Dermis microvascular lymphatic vessel endothelial cell (primary cell): Measurements from ENCODE around the gene PHF23. TPM values are rescaled to one million over a fixed set of nuclear protein-coding genes. Genes with fewer than 3 reads are reported as not detected.

Experiments
- DNase-seq, 2 donors: peaks; one replicate each; pipeline versions ENCODE4 v3.0.0 to v3.0.0-alpha.2; 2010; ENCODE audit warnings: low read depth in 2 of 2
- total RNA-seq: library from RNA; depleted of rRNA; stranded (reverse); fragments of >200 nt; gene quantifications from 2 replicates; pipeline ENCODE4 v1.2.1, GENCODE V29; 2014

The PHF23 gene
- total RNA-seq: 29.7 and 45.6 TPM in 2 replicates

DNA sequence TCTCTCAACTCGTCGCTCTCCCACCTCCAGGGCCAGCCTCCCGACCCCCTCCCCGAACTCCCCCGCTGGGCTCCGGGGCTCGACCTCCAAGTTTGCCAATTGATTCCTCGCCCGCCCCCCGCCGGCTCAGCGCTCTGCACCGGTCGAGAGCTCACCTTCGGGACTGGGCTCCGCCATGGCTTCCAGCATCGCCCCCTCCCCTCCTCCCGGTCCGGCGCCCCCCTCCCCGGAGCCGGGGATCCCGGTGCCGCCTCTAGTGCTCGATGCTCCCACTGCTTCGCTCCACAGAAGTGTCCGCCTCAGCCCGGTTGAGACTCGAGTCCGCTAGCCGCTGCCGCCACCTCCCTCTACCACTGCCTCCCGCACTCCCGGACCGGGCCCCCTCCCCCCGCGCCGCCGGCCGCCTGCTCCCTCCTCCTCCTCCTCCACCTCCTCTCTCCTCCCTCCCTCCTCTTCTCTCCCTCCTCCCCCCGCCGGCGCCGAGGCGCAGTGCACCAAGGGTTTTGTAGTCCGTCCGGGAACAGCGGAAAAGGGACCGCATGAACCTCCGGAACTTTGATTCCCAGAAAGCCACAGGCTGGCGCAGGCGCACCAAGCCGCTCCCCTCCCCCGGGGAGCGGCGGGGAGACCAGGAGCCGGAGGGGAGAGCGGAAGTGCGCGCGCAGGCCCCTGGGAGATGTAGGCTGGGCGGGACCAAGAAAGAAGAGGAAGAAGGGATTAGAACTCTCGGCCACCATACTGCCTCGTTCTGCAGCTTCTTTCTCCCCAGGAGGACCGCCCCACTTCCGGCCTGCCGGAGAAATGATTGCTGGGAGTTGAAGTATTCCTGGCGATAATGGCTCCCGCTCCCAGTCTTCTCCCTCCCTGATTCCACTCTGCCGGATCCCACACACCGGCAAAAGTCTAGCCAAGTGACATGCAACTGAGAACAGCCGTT lies at the start of gene PHF23:
Gene PHF23 (minus strand): TSS at position 367 of the 937 bp plus-strand sequence. CDS start 178 bp downstream, at position 189.
- DNase-seq: peak; percentile 99

DNA sequence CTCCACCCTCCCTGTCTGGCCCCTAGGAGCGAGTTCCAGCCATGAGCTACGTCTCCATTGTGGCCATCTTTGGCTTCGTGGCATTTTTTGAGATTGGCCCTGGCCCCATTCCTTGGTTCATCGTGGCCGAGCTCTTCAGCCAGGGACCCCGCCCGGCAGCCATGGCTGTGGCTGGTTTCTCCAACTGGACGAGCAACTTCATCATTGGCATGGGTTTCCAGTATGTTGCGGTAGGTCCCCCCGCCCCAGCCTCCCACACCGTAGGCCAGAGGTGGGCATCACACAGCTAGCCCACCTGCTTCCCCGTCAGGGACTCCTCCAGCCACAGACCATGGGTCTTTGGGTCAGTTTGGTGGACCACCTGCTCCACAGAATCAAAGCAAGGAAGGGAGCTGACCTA lies 46.4 kb upstream of the PHF23 start:
- DNase-seq: no peak

DNA sequence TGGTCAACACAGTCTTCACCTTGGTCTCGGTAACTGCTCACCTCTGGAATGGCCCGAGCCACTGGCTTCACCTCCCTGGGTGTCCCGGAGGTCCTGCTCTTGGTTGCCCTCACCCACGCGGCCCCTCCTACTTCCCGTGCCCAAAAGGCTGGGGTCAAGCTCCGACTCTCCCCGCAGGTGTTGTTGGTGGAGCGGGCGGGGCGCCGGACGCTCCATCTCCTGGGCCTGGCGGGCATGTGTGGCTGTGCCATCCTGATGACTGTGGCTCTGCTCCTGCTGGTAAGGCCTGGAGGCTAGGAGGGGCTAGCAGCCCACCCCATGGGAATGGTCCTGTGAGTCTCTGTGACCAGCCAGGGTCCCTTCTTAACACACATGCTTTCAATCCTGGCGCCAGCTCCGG lies 45.7 kb upstream of the PHF23 start:
- no peak for DNase-seq

DNA sequence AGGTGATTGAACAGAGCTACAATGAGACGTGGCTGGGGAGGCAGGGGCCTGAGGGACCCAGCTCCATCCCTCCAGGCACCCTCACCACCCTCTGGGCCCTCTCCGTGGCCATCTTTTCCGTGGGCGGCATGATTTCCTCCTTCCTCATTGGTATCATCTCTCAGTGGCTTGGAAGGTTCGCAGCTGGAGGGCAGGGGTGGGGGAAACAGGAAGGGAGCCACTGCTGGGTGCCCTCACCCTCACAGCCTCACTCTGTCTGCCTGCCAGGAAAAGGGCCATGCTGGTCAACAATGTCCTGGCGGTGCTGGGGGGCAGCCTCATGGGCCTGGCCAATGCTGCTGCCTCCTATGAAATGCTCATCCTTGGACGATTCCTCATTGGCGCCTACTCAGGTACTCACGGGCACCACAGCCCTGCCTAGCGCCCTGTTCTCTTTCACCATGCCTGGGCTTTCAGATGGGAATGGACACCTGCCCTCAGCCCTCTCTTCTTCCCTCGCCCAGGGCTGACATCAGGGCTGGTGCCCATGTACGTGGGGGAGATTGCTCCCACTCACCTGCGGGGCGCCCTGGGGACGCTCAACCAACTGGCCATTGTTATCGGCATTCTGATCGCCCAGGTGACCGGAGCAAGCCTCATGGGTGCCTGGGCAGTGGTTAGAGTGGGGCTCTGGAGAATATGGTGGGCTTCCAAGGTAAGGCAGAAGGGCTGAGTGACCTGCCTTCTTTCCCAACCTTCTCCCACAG lies 44.4 kb upstream of the PHF23 start:
- DNase-seq: no peak

DNA sequence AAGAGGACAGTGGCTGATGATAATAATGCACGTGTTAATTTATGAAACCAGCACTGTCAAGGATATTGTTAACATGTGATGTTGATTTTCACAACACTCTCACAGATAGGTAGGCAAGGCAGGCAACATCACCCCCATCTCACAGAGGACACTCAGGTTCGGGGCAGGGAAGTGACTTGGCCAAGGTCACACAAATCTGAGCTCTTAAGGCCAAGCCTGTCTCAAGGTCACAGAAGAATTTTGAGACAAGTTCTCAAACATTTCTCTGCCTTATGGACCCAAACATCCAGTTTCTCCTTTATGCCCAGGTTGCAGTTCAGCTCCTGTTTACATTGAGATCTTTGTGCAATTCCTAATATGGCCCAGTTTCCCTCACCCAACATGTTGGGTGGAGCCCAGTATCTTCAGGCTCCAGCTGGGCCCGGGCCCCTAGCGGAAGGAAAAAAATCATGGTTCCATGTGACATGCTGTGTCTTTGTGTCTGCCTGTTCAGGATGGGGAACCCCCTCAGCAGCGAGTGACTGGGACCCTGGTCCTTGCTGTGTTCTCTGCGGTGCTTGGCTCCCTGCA lies 43.6 kb upstream of the PHF23 start:
- no peak for DNase-seq

DNA sequence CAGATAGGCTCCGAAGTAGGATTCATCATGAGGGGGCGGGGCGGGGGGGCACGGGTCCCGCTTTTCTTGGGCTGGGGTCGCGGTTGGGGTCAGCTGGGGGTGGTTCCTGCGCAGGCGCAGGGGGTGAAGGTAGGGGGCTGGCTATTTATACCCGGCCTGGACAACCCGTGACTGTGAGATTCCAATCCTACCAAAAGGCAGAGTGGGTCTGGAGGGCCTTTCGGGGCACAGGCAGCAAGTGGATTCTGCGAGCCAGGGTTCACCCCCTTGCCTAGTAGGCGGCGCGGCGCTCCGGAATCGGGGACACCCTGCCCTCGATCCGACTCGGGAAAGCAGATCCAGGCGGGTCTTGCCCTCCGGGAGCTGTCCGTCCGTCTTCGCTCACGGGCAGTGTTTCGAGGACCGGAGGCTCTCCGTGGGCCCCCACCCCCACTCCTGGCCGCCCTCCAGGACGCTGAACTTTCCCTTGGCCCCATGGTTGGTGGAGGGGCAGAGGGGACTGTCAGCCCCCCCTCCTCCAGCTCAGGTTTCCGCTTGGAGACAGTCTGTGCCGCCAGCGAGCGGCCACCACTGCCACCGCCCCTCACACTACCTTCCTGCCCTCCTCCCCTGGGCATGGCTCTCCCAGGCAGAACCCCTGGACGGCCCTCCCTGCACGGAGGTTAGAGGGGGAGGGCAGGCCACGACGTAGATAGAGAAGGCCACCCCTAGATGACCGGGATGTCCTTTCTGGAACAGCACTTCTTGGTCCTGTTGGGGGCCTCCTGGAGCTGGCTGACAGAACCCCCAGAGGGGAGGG lies 42.9 kb upstream of the PHF23 start:
- DNase-seq: no peak

DNA sequence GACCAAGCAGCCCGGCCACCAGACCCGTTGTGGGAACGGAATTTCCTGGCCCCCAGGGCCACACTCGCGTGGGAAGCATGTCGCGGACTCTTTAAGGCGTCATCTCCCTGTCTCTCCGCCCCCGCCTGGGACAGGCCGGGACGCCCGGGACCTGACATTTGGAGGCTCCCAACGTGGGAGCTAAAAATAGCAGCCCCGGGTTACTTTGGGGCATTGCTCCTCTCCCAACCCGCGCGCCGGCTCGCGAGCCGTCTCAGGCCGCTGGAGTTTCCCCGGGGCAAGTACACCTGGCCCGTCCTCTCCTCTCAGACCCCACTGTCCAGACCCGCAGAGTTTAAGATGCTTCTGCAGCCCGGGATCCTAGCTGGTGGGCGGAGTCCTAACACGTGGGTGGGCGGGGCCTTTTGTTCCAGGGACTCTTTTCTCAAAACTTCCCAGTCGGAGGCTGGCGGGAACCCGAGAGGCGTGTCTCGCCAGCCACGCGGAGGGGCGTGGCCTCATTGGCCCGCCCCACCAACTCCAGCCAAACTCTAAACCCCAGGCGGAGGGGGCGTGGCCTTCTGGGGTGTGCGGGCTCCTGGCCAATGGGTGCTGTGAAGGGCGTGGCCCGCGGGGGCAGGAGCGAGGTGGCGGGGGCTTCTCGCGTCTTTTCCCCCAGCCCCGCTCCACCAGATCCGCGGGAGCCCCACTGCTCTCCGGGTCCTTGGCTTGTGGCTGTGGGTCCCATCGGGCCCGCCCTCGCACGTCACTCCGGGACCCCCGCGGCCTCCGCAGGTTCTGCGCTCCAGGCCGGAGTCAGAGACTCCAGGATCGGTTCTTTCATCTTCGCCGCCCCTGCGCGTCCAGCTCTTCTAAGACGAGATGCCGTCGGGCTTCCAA lies 42.1 kb upstream of the PHF23 start, which contains the start of gene SLC2A4:
Gene SLC2A4 (plus strand): TSS at position 645 of the 879 bp plus-strand sequence. CDS start 217 bp downstream, at position 862.
- DNase-seq: peak; percentile 87 to 95

DNA sequence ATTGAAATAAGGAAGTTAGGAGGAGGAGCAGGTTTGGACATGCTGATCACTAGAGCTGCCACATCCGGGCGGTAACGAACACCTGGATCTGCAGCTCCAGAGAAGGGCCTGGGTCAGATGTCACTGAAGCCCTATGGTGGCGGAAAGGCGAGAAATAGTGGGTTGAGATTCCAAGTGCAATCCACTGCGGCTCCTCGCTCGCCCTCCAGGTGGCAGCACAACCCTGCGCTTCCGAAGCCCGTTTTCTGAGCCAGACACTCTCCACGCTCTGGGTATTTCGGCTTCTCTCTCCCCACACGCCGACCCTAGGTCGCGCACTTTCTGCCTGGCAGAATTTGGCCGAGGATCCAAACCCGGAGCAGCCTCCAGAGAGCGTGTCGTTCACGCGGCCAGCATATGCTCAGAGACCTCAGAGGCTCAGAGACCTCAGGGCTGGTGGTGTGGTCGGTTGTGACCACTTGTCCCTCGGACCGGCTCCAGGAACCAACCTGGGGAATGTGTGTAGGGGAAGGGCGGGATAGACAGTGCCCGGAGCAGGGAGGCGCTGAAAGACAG lies 41.3 kb upstream of the PHF23 start:
- peak; percentile 52 to 76 for DNase-seq

DNA sequence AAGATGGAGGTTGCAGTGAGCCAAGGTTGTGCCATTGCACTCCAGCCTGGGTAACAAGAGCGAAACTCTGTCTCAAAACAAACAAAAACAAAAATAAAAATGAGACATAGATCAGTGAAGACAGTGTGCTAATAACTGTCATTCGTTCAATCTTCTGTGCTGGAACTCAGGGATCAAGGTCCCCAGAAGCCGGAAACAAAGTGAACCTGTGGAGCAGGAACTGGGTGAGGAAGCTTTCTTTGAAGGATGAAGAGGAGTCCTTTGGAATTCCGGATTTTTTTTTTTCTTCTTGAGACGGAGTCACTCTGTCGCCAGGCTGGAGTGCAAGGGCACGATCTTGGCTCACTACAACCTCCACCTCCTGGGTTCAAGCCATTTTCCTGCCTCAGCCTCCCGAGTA lies 40.2 kb upstream of the PHF23 start:
- DNase-seq: no peak

DNA sequence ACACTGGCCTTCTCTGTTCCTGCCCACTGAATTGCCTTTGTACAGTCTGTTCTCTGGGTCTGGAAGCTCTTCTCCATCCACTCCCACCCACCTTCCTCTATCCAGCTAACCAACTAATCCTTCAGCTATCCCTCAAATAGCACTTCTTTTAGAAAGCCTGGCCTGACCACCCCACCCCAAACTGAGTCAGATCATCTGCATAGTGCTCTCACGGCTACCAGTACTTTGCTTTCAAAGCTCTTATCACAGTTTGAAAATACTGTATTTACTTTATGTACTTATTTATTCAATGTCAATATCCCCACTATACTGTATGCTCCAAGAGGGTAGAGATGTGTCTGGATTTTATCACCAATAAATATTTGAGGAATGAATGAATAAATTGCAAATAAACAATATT lies 27.5 kb upstream of the PHF23 start:
- DNase-seq: no peak

DNA sequence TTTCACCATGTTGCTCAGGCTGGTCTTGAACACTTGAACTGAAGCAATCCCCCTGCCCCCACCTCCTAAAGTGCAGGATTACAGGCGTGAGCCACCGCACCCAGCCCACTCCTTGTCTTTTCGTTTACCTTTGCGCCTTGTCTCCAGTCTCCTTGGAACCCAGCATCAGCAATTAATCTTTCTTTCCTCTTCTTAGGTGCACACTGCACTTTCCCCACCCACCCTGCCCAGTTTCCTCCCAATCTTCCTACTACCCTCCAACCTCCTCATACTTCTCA lies 24.5 kb upstream of the PHF23 start:
- DNase-seq: no peak

DNA sequence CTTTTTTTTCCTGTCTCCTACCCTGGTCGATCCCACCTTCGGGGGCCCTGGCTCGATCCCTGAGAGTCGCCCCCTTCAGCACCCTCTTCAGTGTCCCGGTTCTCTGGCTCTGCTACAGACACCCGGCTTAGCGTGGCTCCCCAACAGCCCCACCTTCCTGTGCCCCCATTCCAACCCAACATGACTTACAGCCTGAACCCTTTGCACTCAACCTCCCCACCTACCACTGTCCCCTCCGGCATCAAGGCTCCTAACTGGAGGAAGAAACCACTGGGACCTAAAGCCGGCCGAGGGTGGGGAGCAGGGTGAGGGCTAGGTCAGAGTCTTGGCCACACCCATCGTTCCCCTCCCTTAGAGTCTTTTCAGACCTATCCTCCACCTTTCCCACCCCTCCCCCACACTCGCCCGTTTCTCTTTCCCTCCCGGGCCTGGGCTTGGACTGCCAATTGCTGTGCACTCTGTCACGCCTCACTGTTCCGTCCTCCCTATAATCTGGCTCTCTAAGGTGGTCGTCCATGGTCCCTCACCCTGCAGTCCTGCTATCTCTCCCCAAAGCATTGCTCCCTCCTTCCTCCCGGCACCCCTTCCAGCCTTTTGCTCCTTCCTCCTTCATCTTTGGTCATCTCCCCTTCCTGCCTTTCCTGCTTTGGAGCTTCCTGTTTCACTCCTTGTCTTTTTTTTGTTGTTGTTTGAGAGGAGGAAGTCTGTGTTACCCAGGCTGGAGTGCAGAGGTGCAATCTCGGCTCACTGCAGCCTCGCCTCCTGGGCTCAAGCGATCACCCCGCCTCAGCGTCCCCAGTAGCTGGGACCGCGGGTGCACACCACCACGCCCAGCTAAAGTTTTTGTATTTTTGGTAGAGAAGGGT lies 23.9 kb upstream of the PHF23 start:
- DNase-seq: no peak

DNA sequence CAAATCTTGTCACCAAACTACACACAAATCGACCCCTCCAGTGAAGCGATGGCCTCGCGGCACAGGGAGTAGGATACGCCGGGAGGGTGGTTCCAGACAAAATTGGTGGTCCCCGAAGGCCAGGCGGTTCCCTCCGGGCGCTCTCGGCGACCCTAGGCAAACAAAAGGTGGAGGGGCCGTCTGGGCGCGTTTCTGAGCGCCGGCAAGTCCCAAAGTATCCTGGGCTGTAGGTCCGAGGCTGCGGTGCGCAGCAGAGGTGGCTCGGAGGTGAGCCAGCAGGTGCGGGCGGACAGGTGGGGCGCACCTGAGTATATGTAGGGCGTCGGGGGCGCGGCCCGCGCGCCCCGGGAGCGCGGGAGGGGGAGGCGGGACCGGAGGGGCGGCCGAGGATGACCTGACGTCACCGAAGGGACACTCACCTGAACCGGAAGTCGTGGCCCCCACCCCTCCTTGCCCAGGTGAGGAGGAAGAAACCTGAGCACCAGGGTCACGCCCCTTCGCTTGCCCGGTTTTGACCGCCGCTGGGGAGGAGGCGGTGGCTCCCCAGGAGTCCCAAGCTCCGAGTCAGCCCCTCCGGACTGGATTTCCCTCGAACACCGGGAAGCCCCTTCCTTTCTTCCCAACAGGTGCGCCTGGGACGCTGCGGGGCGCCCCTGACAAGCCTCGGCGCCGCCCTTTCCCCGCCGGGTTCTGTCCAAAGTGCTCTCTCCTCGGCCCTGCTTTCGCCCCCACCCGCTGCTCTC lies 23.1 kb upstream of the PHF23 start, which contains the start of gene CLDN7:
Gene CLDN7 (minus strand): TSS at position 287 of the 743 bp plus-strand sequence. CDS start 435 bp downstream, outside the sequence.
- DNase-seq: no peak

DNA sequence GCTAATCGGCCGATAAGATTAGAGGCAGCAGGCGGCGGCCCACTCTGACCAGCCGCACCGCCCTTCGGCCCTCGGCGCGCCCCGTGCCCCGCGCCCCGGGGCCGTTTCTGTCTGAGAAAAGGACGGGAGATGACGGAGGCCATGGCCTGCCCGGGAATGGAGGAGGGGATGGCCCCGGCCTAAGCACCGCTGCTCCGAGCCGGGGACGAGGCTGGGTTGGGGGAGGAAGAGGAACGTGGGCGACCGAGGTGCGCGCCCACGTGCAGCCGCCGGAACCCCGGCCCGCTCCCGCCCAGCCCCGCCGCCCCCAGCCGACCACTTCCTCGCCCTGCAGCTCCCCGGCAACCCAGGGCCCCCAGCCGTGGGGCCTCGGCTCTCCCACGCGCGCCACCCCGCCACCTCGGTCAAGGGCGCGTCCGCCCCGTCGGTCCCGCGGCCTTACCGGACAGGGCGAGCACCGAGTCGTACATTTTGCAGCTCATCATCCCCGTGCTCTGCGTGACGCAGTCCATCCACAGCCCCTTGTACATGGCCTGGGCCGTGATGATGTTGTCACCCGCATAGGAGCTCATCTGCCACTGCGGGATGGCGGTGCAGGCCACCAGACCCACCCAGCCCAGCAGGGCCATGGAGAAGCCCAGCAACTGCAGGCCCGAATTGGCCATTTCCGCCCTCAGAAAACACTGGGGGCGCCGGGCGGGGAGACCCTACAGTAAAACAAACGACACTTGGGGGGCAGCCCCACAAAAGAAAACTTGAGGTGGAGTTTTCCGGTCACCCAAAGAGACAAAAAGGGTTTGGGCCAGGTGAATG lies 22.3 kb upstream of the PHF23 start:
- no peak for DNase-seq

DNA sequence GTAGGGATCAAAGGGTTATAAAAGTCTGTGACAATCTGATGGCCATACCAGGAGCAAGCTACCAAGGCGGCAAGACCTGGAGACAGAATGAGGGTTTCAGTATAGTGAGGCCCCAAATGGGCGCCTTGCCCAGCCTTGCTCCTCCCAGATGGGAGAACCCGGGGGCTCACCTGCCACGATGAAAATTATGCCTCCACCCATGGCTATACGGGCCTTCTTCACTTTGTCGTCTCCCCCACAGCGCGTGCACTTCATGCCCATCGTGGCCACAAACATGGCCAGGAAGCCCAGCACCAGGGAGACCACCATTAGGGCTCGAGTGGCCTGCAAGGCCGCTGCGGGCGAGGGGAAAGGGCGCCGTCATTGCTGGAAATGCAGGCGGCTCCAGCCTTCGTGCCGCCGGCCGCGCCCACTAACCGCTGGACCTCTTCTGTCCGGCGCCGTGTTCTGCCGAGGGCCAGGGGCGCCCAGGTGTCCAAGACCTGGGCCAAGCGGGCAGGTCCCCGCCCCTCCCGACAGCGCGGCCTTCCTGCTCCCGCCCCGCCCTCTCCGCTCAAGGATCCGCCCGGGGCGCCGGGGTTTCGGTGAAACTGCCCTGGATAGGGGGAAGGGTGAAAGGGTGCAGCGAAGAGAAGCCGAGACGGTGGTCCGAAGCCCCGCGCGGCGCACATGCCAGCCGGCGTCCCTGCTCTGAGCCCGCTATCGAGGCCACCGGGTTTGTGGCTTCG lies 21.6 kb upstream of the PHF23 start:
- DNase-seq: peak in 1 of 2 donors; percentile 24

DNA sequence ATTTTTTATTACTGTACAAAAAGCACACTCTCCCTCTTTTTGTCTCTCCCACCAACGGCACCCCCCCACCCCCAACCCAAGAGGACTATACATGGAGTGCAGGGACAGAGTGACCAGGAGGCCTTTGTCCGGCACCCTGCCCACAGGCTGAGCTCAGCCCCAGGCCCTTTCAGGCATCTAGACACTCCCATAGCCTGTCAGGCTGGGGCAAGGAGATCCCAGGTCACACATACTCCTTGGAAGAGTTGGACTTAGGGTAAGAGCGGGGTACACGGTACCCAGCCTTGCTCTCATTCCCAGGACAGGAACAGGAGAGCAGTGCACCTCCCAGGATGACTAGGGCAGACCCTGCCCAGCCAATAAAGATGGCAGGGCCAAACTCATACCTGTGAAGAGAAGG lies 20.9 kb upstream of the PHF23 start:
- no peak for DNase-seq

DNA sequence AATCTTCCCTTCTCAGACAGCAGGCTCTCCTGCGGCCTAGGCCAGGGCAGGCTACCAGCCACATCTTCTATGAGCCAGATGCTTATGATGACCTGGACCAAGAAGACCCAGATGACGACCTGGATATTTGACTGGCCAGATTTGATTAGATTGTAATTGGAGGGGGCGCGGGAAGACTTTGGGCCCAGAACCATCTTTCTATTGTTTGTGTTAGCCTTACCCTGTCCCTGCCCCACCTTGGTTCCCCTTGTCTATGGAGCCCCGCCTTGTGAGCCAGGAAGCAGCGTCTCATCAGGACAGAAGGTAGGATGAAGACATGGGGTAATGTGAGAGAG lies 20.3 kb upstream of the PHF23 start:
- DNase-seq: no peak
